HEK293 (cell line): Measurements from ENCODE around the gene C1orf185.
A peak's percentile ranks its signal among the peaks of the same experiment; 100 is the strongest.

Experiments used
- CTCF ChIA-PET: fragments of 350-600 bp; formaldehyde crosslinking; extraction: SDS; loops from one replicate; lab custom pipeline; 2021; ENCODE audit warnings: antibody characterized with exemption; lab: Yijun Ruan, JAX
- POLR2A ChIA-PET: fragments of 300-600 bp; formaldehyde crosslinking; extraction: SDS; loops from one replicate; lab custom pipeline; 2020; ENCODE audit warnings: antibody characterized with exemption, inconsistent platforms; lab: Yijun Ruan, JAX
- H3K27ac ChIP-seq: fragments of 200-500 bp; sonication (Bioruptor generic); 2 replicates; pipeline ENCODE4 v1.5.1; 2014; ENCODE audit warnings: low read depth, low read length, control low read depth, inconsistent platforms; ENCODE audit errors: extremely low read depth
- H3K36me3 ChIP-seq, 2 experiments: fragments of 200-500 bp in 1 of 2; sonication (Bioruptor generic) in 1 of 2; 1 replicate in 1 of 2; 2 replicates in 1 of 2; pipeline ENCODE4 v1.5.1; 2014 to 2017; ENCODE audit warnings: inconsistent platforms in 2 of 2, low read length in 2 of 2; ENCODE audit not compliant: control insufficient read depth in 2 of 2, insufficient read depth in 1 of 2
- H3K4me1 ChIP-seq: fragments of 200-500 bp; sonication (Bioruptor generic); 2 replicates; pipeline ENCODE4 v1.5.1; 2014; ENCODE audit warnings: mild to moderate bottlenecking, low read length, inconsistent platforms; ENCODE audit not compliant: control insufficient read depth, insufficient read depth
- H3K4me3 ChIP-seq: 2 replicates; pipeline ENCODE4 v1.5.1; 2011; ENCODE audit warnings: low read depth, mild to moderate bottlenecking, control low read depth, low read length, moderate library complexity
- H3K9me3 ChIP-seq: fragments of 200-500 bp; sonication (Bioruptor generic); 2 replicates; pipeline ENCODE4 v1.5.1; 2014; ENCODE audit warnings: low read depth, low read length, inconsistent platforms; ENCODE audit not compliant: control insufficient read depth, insufficient read depth
- HOXA7 ChIP-seq: sonication (generic); formaldehyde crosslinking; IDR thresholded peaks from 2 replicates; pipeline ENCODE4 v1.8.1; 2022; ENCODE audit warnings: missing genetic modification reagents, borderline replicate concordance
- PRDM10 ChIP-seq: fragments of 450-650 bp; formaldehyde crosslinking; IDR thresholded peaks from 2 replicates; pipeline ENCODE4 v1.5.1; 2016; ENCODE audit warnings: missing biosample characterization, missing genetic modification characterization
- ZBTB17 ChIP-seq: fragments of 450-650 bp; formaldehyde crosslinking; IDR thresholded peaks from 2 replicates; pipeline ENCODE4 v1.5.1; 2016; ENCODE audit warnings: missing biosample characterization, missing genetic modification characterization
- ZBTB7A ChIP-seq: fragments of 450-650 bp; formaldehyde crosslinking; IDR thresholded peaks from 2 replicates; pipeline ENCODE4 v1.5.1; 2016; ENCODE audit warnings: low read depth, missing biosample characterization, missing genetic modification characterization
- ZEB2 ChIP-seq: fragments of 450-650 bp; formaldehyde crosslinking; IDR thresholded peaks from 2 replicates; pipeline ENCODE4 v1.5.1; 2016; ENCODE audit warnings: missing biosample characterization, missing genetic modification characterization
- ZFP3 ChIP-seq: fragments of 450-650 bp; formaldehyde crosslinking; IDR thresholded peaks from 2 replicates; pipeline ENCODE4 v1.5.1; 2016; ENCODE audit warnings: low read depth, missing biosample characterization, missing genetic modification characterization
- ZFP37 ChIP-seq: fragments of 450-650 bp; formaldehyde crosslinking; IDR thresholded peaks from 2 replicates; pipeline ENCODE4 v1.5.1; 2016; ENCODE audit warnings: missing biosample characterization, missing genetic modification characterization
- ZFP41 ChIP-seq: fragments of 450-650 bp; formaldehyde crosslinking; IDR thresholded peaks from 2 replicates; pipeline ENCODE4 v1.5.1; 2016; ENCODE audit warnings: missing biosample characterization, missing genetic modification characterization, borderline replicate concordance
- ZNF155 ChIP-seq: fragments of 450-650 bp; formaldehyde crosslinking; IDR thresholded peaks from 2 replicates; pipeline ENCODE4 v1.5.1; 2016; ENCODE audit warnings: missing biosample characterization, missing genetic modification characterization
- ZNF184 ChIP-seq: fragments of 450-650 bp; IDR thresholded peaks from 2 replicates; pipeline ENCODE4 v1.5.1; 2018; ENCODE audit warnings: missing biosample characterization, mild to moderate bottlenecking, missing genetic modification characterization
- ZNF214 ChIP-seq: fragments of 450-650 bp; formaldehyde crosslinking; IDR thresholded peaks from 2 replicates; pipeline ENCODE4 v1.5.1; 2017; ENCODE audit warnings: missing biosample characterization, mild to moderate bottlenecking, missing genetic modification characterization, borderline replicate concordance
- ZNF223 ChIP-seq: fragments of 450-650 bp; formaldehyde crosslinking; IDR thresholded peaks from 2 replicates; pipeline ENCODE4 v1.5.1; 2016; ENCODE audit warnings: missing biosample characterization, missing genetic modification characterization
- ZNF350 ChIP-seq: fragments of 450-650 bp; formaldehyde crosslinking; IDR thresholded peaks from 2 replicates; pipeline ENCODE4 v1.5.0; 2017; ENCODE audit warnings: missing biosample characterization, mild to moderate bottlenecking, missing genetic modification characterization
- ZNF366 ChIP-seq: fragments of 450-650 bp; formaldehyde crosslinking; conservative IDR thresholded peaks from 2 replicates; pipeline ENCODE4 v1.5.1; 2016; ENCODE audit warnings: missing biosample characterization, missing genetic modification characterization
- ZNF391 ChIP-seq: fragments of 450-650 bp; formaldehyde crosslinking; IDR thresholded peaks from 2 replicates; pipeline ENCODE4 v1.5.1; 2016; ENCODE audit warnings: low read depth, missing biosample characterization, missing genetic modification characterization, borderline replicate concordance
- ZNF433 ChIP-seq: fragments of 450-650 bp; formaldehyde crosslinking; IDR thresholded peaks from 2 replicates; pipeline ENCODE4 v1.5.1; 2016; ENCODE audit warnings: missing biosample characterization, missing genetic modification characterization, low read depth
- ZNF501 ChIP-seq: fragments of 450-650 bp; formaldehyde crosslinking; IDR thresholded peaks from 2 replicates; pipeline ENCODE4 v1.5.1; 2016; ENCODE audit warnings: missing biosample characterization, missing genetic modification characterization
- ZNF629 ChIP-seq: fragments of 450-650 bp; formaldehyde crosslinking; IDR thresholded peaks from 2 replicates; pipeline ENCODE4 v1.5.1; 2017; ENCODE audit warnings: missing biosample characterization, missing genetic modification characterization
- ZNF830 ChIP-seq: fragments of 450-650 bp; IDR thresholded peaks from 2 replicates; pipeline ENCODE4 v1.5.0; 2018; ENCODE audit warnings: missing biosample characterization, missing genetic modification characterization, low read depth, mild to moderate bottlenecking, moderate library complexity
- TF ChIP-seq, protein P1 (sequence below): fragments of 450-650 bp; formaldehyde crosslinking; IDR thresholded peaks from 2 replicates; pipeline ENCODE4 v1.5.1; 2017; ENCODE audit warnings: missing biosample characterization, missing genetic modification characterization
- TF ChIP-seq, protein P2 (sequence below): fragments of 450-650 bp; formaldehyde crosslinking; IDR thresholded peaks from 2 replicates; pipeline ENCODE4 v1.5.1; 2017; ENCODE audit warnings: missing biosample characterization, missing genetic modification characterization
- TF ChIP-seq, protein P3 (sequence below): fragments of 450-650 bp; formaldehyde crosslinking; IDR thresholded peaks from 2 replicates; pipeline ENCODE4 v1.5.1; 2016; ENCODE audit warnings: missing biosample characterization, missing genetic modification characterization, borderline replicate concordance
- TF ChIP-seq, protein P4 (sequence below): fragments of 450-650 bp; formaldehyde crosslinking; IDR thresholded peaks from 2 replicates; pipeline ENCODE4 v1.5.1; 2016; ENCODE audit warnings: missing biosample characterization, missing genetic modification characterization

Gene C1orf185

GRCh38 chr1:51170342-51170741 lies 68.3 kb downstream of the C1orf185 start (continued):
- TF ChIP-seq PRDM10 (tag by site-specific recombination) (peak; percentile 70), ZEB2 (tag by site-specific recombination) (no peak), ZNF366 (tag by site-specific recombination) (no peak), ZNF501 (tag by site-specific recombination) (no peak), ZBTB7A (tag by site-specific recombination) (no peak), ZBTB17 (no peak), ZNF214 (tag by site-specific recombination) (no peak), ZFP37 (tag by site-specific recombination) (no peak), ZNF223 (tag by site-specific recombination) (no peak), ZNF830 (tag by site-specific recombination) (no peak), ZNF184 (tag by site-specific recombination) (0 out of 2 replicates have a peak, but pooled peaks have one; percentile 9), ZNF391 (tag by site-specific recombination) (no peak), ZNF350 (tag by site-specific recombination) (no peak)
- TF ChIP-seq, protein P1, sequence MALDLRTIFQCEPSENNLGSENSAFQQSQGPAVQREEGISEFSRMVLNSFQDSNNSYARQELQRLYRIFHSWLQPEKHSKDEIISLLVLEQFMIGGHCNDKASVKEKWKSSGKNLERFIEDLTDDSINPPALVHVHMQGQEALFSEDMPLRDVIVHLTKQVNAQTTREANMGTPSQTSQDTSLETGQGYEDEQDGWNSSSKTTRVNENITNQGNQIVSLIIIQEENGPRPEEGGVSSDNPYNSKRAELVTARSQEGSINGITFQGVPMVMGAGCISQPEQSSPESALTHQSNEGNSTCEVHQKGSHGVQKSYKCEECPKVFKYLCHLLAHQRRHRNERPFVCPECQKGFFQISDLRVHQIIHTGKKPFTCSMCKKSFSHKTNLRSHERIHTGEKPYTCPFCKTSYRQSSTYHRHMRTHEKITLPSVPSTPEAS (tag by site-specific recombination) = no peak
- TF ChIP-seq, protein P2, sequence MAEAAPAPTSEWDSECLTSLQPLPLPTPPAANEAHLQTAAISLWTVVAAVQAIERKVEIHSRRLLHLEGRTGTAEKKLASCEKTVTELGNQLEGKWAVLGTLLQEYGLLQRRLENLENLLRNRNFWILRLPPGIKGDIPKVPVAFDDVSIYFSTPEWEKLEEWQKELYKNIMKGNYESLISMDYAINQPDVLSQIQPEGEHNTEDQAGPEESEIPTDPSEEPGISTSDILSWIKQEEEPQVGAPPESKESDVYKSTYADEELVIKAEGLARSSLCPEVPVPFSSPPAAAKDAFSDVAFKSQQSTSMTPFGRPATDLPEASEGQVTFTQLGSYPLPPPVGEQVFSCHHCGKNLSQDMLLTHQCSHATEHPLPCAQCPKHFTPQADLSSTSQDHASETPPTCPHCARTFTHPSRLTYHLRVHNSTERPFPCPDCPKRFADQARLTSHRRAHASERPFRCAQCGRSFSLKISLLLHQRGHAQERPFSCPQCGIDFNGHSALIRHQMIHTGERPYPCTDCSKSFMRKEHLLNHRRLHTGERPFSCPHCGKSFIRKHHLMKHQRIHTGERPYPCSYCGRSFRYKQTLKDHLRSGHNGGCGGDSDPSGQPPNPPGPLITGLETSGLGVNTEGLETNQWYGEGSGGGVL (tag by site-specific recombination) = 0 out of 2 replicates have a peak, but pooled peaks have one; percentile 23

DNA sequence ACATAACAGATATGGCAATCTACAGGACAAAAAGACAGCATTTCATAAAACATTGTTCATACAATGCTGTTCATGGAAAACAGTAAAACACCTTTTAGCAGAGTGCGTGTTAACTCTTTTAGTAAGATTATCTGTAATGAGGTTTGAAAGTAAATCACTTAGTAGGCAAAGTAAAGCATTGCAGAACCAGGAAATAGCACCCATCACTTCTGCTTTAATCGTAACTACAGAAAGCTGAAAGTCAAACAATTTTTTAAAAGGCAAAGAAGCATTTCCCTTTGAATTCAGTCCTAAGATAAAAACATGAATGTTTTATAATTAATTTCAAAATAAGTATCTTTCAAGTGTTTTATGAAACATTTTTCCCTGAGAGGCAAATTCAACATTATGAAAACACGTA lies 70.8 kb downstream of the C1orf185 start:
- TF ChIP-seq ZNF629 (tag by site-specific recombination) (no peak), ZFP3 (no peak), ZNF155 (tag by site-specific recombination) (no peak), ZFP41 (tag by site-specific recombination) (no peak), HOXA7 (CRISPR knock-in tag) (no peak), ZNF433 (tag by site-specific recombination) (no peak)
- TF ChIP-seq, protein P3, sequence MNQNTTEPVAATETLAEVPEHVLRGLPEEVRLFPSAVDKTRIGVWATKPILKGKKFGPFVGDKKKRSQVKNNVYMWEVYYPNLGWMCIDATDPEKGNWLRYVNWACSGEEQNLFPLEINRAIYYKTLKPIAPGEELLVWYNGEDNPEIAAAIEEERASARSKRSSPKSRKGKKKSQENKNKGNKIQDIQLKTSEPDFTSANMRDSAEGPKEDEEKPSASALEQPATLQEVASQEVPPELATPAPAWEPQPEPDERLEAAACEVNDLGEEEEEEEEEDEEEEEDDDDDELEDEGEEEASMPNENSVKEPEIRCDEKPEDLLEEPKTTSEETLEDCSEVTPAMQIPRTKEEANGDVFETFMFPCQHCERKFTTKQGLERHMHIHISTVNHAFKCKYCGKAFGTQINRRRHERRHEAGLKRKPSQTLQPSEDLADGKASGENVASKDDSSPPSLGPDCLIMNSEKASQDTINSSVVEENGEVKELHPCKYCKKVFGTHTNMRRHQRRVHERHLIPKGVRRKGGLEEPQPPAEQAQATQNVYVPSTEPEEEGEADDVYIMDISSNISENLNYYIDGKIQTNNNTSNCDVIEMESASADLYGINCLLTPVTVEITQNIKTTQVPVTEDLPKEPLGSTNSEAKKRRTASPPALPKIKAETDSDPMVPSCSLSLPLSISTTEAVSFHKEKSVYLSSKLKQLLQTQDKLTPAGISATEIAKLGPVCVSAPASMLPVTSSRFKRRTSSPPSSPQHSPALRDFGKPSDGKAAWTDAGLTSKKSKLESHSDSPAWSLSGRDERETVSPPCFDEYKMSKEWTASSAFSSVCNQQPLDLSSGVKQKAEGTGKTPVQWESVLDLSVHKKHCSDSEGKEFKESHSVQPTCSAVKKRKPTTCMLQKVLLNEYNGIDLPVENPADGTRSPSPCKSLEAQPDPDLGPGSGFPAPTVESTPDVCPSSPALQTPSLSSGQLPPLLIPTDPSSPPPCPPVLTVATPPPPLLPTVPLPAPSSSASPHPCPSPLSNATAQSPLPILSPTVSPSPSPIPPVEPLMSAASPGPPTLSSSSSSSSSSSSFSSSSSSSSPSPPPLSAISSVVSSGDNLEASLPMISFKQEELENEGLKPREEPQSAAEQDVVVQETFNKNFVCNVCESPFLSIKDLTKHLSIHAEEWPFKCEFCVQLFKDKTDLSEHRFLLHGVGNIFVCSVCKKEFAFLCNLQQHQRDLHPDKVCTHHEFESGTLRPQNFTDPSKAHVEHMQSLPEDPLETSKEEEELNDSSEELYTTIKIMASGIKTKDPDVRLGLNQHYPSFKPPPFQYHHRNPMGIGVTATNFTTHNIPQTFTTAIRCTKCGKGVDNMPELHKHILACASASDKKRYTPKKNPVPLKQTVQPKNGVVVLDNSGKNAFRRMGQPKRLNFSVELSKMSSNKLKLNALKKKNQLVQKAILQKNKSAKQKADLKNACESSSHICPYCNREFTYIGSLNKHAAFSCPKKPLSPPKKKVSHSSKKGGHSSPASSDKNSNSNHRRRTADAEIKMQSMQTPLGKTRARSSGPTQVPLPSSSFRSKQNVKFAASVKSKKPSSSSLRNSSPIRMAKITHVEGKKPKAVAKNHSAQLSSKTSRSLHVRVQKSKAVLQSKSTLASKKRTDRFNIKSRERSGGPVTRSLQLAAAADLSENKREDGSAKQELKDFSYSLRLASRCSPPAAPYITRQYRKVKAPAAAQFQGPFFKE (tag by site-specific recombination) = no peak
- TF ChIP-seq, protein P4, sequence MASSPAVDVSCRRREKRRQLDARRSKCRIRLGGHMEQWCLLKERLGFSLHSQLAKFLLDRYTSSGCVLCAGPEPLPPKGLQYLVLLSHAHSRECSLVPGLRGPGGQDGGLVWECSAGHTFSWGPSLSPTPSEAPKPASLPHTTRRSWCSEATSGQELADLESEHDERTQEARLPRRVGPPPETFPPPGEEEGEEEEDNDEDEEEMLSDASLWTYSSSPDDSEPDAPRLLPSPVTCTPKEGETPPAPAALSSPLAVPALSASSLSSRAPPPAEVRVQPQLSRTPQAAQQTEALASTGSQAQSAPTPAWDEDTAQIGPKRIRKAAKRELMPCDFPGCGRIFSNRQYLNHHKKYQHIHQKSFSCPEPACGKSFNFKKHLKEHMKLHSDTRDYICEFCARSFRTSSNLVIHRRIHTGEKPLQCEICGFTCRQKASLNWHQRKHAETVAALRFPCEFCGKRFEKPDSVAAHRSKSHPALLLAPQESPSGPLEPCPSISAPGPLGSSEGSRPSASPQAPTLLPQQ (tag by site-specific recombination) = no peak
- CTCF ChIA-PET = interaction anchor here (1.3 kb wide), 1 partner anchor 18 kb away, joined by 3 read pairs; no protein-coding TSS in a partner anchor
- Histone ChIP-seq H3K36me3 (no peaks in the 10 kb centered on the region), H3K27ac (no peak overlapping the region), H3K4me1 (no peaks in the 10 kb centered on the region), H3K4me3 (no peak overlapping the region), H3K9me3 (no peaks in the 10 kb centered on the region)
- POLR2A ChIA-PET = no interaction called here
